GM23338 (cell line): Measurements from ENCODE around the gene DIP2C. TPM values are rescaled to one million over a fixed set of nuclear protein-coding genes. Genes with fewer than 3 reads are reported as not detected.

Source experiments
- ATAC-seq: fragments of 200-7000 bp; cut with Tn5 transposase; 3 replicates; pipeline ENCODE4 v1.9.1; 2020
- DNase-seq: peaks from one replicate; pipeline ENCODE4 v3.0.0-alpha.2; 2015; ENCODE audit warnings: low spot score
- H2AFZ ChIP-seq: fragments of 200-600 bp; sonication (generic); 2 replicates; pipeline ENCODE4 v1.8.0; 2016; ENCODE audit warnings: antibody characterized with exemption, mild to moderate bottlenecking, moderate library complexity
- H3F3A ChIP-seq: fragments of 200-600 bp; sonication (generic); replicated peaks from 2 replicates; pipeline ENCODE4 v1.8.0; 2017; ENCODE audit warnings: antibody characterized with exemption, mixed run types, low read depth
- H3K27ac ChIP-seq: fragments of 200-600 bp; sonication (generic); 2 replicates; pipeline ENCODE4 v1.6.1; 2016; ENCODE audit warnings: low read depth
- H3K27me3 ChIP-seq: fragments of 200-600 bp; sonication (generic); 2 replicates; pipeline ENCODE4 v1.8.0; 2016; ENCODE audit warnings: mild to moderate bottlenecking, mixed run types, moderate library complexity; ENCODE audit not compliant: insufficient read depth
- H3K36me3 ChIP-seq: fragments of 200-600 bp; sonication (generic); 2 replicates; pipeline ENCODE4 v1.8.0; 2016; ENCODE audit warnings: mild to moderate bottlenecking; ENCODE audit not compliant: insufficient read depth
- H3K4me1 ChIP-seq: fragments of 200-600 bp; sonication (generic); 2 replicates; pipeline ENCODE4 v1.8.0; 2016; ENCODE audit warnings: mild to moderate bottlenecking, moderate library complexity; ENCODE audit not compliant: insufficient read depth
- H3K4me2 ChIP-seq: fragments of 200-600 bp; sonication (generic); 2 replicates; pipeline ENCODE4 v1.7.1; 2017; ENCODE audit warnings: mixed run types
- H3K4me3 ChIP-seq: fragments of 200-600 bp; sonication (generic); 2 replicates; pipeline ENCODE4 v1.6.1; 2016; ENCODE audit warnings: mixed run types
- H3K79me2 ChIP-seq: fragments of 200-600 bp; sonication (generic); replicated peaks from 2 replicates; pipeline ENCODE4 v1.8.0; 2017; ENCODE audit warnings: mild to moderate bottlenecking; ENCODE audit not compliant: insufficient read depth
- H3K9me2 ChIP-seq: fragments of 200-600 bp; sonication (generic); 2 replicates; pipeline ENCODE4 v1.8.0; 2017; ENCODE audit not compliant: insufficient read depth
- H4K20me1 ChIP-seq: fragments of 200-600 bp; sonication (generic); replicated peaks from 2 replicates; pipeline ENCODE4 v1.8.0; 2017; ENCODE audit warnings: mild to moderate bottlenecking; ENCODE audit not compliant: insufficient read depth
- H3K27ac Mint-ChIP-seq: 2 replicates; pipeline ENCODE4 v1.8.0; 2020; ENCODE audit warnings: inconsistent platforms, mild to moderate bottlenecking, moderate library complexity, mixed read lengths
- H3K27me3 Mint-ChIP-seq: 3 replicates; pipeline ENCODE4 v1.8.0; 2022; ENCODE audit warnings: low read depth, mild to moderate bottlenecking, moderate library complexity, mixed read lengths, inconsistent platforms; ENCODE audit not compliant: insufficient read depth, poor library complexity
- H3K36me3 Mint-ChIP-seq: 3 replicates; pipeline ENCODE4 v1.8.0; 2021; ENCODE audit warnings: low read depth, mild to moderate bottlenecking, inconsistent platforms, moderate library complexity, mixed read lengths
- H3K4me1 Mint-ChIP-seq: 3 replicates; pipeline ENCODE4 v1.8.0; 2020; ENCODE audit warnings: mild to moderate bottlenecking, inconsistent platforms, mixed read lengths
- H3K4me3 Mint-ChIP-seq: 3 replicates; pipeline ENCODE4 v1.8.0; 2021; ENCODE audit warnings: moderate library complexity, mild to moderate bottlenecking, inconsistent platforms, mixed read lengths
- H3K9me3 Mint-ChIP-seq: 3 replicates; pipeline ENCODE4 v1.8.0; 2020; ENCODE audit warnings: moderate library complexity, mild to moderate bottlenecking, inconsistent platforms, mixed read lengths
- CREB1 ChIP-seq: fragments of 250-450 bp; sonication (Bioruptor Pico); IDR thresholded peaks from 2 replicates; pipeline ENCODE4 v1.5.0; 2020; ENCODE audit warnings: low read depth, mild to moderate bottlenecking, moderate library complexity
- CTCF ChIP-seq, 2 experiments: fragments of 200-600 bp in 1 of 2; sonication (generic) in 1 of 2; conservative IDR thresholded peaks; 2 replicates each; pipeline versions ENCODE4 v1.5.1 to v1.6.1; 2016 to 2017; ENCODE audit warnings: antibody characterized with exemption in 2 of 2, low read depth in 2 of 2, mild to moderate bottlenecking in 2 of 2, moderate library complexity in 1 of 2
- ETS1 ChIP-seq: IDR thresholded peaks from 2 replicates; pipeline ENCODE4 v1.6.1; 2016; ENCODE audit warnings: antibody characterized with exemption
- EZH2 ChIP-seq: fragments of 200-600 bp; sonication (generic); IDR thresholded peaks from one replicate; pipeline ENCODE4 v1.8.0; 2017; ENCODE audit warnings: antibody characterized with exemption, mild to moderate bottlenecking, low read depth; ENCODE audit not compliant: unreplicated experiment
- EZH2phosphoT487 ChIP-seq: fragments of 200-600 bp; sonication (generic); IDR thresholded peaks from one replicate; pipeline ENCODE4 v1.8.1; 2018; ENCODE audit warnings: antibody characterized with exemption; ENCODE audit not compliant: unreplicated experiment
- JUNB ChIP-seq: IDR thresholded peaks from one replicate; pipeline ENCODE4 v1.6.1; 2016; ENCODE audit warnings: antibody characterized with exemption; ENCODE audit not compliant: unreplicated experiment
- NANOG ChIP-seq: IDR thresholded peaks from 2 replicates; pipeline ENCODE4 v1.6.1; 2016; ENCODE audit warnings: antibody characterized with exemption, borderline replicate concordance
- POLR2AphosphoS5 ChIP-seq: IDR thresholded peaks from 2 replicates; pipeline ENCODE4 v1.6.1; 2016; ENCODE audit warnings: antibody characterized with exemption, low read depth
- REST ChIP-seq: IDR thresholded peaks from one replicate; pipeline ENCODE4 v1.6.1; 2018; ENCODE audit warnings: antibody characterized with exemption; ENCODE audit not compliant: unreplicated experiment
- STAT1 ChIP-seq: IDR thresholded peaks from one replicate; pipeline ENCODE4 v1.6.1; 2016; ENCODE audit warnings: antibody characterized with exemption; ENCODE audit not compliant: unreplicated experiment
- ZNF114 ChIP-seq: fragments of 250-450 bp; sonication (Bioruptor Pico); IDR thresholded peaks from 2 replicates; pipeline ENCODE4 v1.5.0; 2020; ENCODE audit warnings: mild to moderate bottlenecking, moderate library complexity
- ZNF331 ChIP-seq: fragments of 250-450 bp; sonication (Bioruptor Pico); IDR thresholded peaks from 2 replicates; pipeline ENCODE4 v1.5.0; 2020; ENCODE audit warnings: low read depth, mild to moderate bottlenecking, moderate library complexity
- polyA plus RNA-seq: library from polyadenylated mRNA; unstranded; fragments of >200 nt; fragmentation: Nextera tagmentation; extraction: Ambion mirVana; gene quantifications from 2 replicates; pipeline ENCODE4 v1.2.1, GENCODE V29; 2016
- total RNA-seq: library from RNA; depleted of rRNA; stranded (reverse); fragments of >200 nt; shearing (Covaris generic); gene quantifications from 2 replicates; pipeline ENCODE4 v1.2.3, GENCODE V29; 2014
- TF ChIP-seq, protein P1 (sequence below): fragments of 250-450 bp; sonication (Bioruptor Pico); IDR thresholded peaks from 2 replicates; pipeline ENCODE4 v1.5.0; 2020; ENCODE audit warnings: mild to moderate bottlenecking, moderate library complexity

Gene DIP2C
- total and polyA plus RNA-seq, 2 experiments from 2014 or later = 5.1 to 7.7 TPM

- no peak overlapping the region for H3K27ac ChIP-seq
- Mint-ChIP-seq H3K36me3 (no peaks in the 10 kb centered on the region; the same call in 2 of the 3 replicates), H3K27ac (no peak overlapping the region; the same call in 1 of the 2 replicates), H3K9me3 (no peaks in the 10 kb centered on the region), H3K4me3 (no peak overlapping the region), H3K27me3 (peaks cover 2% of the 10 kb centered on the region), H3K4me1 (peaks cover 19% of the 10 kb centered on the region)
- H3K4me1 ChIP-seq = no peaks in the 10 kb centered on the region
- H3K27me3 ChIP-seq = no peaks in the 10 kb centered on the region
- H4K20me1 ChIP-seq = peaks cover 22% of the 10 kb centered on the region
- H3K4me3 ChIP-seq = no peak overlapping the region
- no peak overlapping the region for H3K4me2 ChIP-seq
- no peaks in the 10 kb centered on the region for H3F3A ChIP-seq
- H3K9me2 ChIP-seq = no peaks in the 10 kb centered on the region
- peaks cover 19% of the 10 kb centered on the region for H3K79me2 ChIP-seq
- H2AFZ ChIP-seq = no peak overlapping the region
- no peaks in the 10 kb centered on the region for H3K36me3 ChIP-seq
- no peak for DNase-seq
- peak; percentile 36; the same call in 1 of the 3 replicates for ATAC-seq
- TF ChIP-seq, protein P1, sequence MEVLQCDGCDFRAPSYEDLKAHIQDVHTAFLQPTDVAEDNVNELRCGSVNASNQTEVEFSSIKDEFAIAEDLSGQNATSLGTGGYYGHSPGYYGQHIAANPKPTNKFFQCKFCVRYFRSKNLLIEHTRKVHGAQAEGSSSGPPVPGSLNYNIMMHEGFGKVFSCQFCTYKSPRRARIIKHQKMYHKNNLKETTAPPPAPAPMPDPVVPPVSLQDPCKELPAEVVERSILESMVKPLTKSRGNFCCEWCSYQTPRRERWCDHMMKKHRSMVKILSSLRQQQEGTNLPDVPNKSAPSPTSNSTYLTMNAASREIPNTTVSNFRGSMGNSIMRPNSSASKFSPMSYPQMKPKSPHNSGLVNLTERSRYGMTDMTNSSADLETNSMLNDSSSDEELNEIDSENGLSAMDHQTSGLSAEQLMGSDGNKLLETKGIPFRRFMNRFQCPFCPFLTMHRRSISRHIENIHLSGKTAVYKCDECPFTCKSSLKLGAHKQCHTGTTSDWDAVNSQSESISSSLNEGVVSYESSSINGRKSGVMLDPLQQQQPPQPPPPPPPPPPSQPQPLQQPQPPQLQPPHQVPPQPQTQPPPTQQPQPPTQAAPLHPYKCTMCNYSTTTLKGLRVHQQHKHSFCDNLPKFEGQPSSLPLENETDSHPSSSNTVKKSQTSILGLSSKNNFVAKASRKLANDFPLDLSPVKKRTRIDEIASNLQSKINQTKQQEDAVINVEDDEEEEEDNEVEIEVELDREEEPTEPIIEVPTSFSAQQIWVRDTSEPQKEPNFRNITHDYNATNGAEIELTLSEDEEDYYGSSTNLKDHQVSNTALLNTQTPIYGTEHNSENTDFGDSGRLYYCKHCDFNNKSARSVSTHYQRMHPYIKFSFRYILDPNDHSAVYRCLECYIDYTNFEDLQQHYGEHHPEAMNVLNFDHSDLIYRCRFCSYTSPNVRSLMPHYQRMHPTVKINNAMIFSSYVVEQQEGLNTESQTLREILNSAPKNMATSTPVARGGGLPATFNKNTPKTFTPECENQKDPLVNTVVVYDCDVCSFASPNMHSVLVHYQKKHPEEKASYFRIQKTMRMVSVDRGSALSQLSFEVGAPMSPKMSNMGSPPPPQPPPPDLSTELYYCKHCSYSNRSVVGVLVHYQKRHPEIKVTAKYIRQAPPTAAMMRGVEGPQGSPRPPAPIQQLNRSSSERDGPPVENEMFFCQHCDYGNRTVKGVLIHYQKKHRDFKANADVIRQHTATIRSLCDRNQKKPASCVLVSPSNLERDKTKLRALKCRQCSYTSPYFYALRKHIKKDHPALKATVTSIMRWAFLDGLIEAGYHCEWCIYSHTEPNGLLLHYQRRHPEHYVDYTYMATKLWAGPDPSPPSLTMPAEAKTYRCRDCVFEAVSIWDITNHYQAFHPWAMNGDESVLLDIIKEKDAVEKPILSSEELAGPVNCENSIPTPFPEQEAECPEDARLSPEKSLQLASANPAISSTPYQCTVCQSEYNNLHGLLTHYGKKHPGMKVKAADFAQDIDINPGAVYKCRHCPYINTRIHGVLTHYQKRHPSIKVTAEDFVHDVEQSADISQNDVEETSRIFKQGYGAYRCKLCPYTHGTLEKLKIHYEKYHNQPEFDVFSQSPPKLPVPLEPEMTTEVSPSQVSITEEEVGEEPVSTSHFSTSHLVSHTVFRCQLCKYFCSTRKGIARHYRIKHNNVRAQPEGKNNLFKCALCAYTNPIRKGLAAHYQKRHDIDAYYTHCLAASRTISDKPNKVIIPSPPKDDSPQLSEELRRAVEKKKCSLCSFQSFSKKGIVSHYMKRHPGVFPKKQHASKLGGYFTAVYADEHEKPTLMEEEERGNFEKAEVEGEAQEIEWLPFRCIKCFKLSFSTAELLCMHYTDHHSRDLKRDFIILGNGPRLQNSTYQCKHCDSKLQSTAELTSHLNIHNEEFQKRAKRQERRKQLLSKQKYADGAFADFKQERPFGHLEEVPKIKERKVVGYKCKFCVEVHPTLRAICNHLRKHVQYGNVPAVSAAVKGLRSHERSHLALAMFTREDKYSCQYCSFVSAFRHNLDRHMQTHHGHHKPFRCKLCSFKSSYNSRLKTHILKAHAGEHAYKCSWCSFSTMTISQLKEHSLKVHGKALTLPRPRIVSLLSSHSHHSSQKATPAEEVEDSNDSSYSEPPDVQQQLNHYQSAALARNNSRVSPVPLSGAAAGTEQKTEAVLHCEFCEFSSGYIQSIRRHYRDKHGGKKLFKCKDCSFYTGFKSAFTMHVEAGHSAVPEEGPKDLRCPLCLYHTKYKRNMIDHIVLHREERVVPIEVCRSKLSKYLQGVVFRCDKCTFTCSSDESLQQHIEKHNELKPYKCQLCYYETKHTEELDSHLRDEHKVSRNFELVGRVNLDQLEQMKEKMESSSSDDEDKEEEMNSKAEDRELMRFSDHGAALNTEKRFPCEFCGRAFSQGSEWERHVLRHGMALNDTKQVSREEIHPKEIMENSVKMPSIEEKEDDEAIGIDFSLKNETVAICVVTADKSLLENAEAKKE = no peak
- no peak for TF ChIP-seq STAT1
- no peak for TF ChIP-seq EZH2phosphoT487
- TF ChIP-seq JUNB = no peak
- TF ChIP-seq REST = no peak
- TF ChIP-seq ZNF114 (CRISPR knock-in tag) = no peak
- no peak for TF ChIP-seq NANOG
- TF ChIP-seq POLR2AphosphoS5 = no peak
- TF ChIP-seq CREB1 = no peak
- TF ChIP-seq CTCF (conservative IDR thresholded peaks at IDR 0.05; ENCODE audit: low read depth in 2 of 2) = no peak
- no peak for TF ChIP-seq ETS1
- no peak for TF ChIP-seq ZNF331 (CRISPR knock-in tag)
- TF ChIP-seq EZH2 = no peak
Observed at GRCh38 chr10:652233-652632, 37.2 kb downstream of the DIP2C start.
